ENCODE measurements around the gene DOK4. TPM values are rescaled to one million over a fixed set of nuclear protein-coding genes. Genes with fewer than 3 reads are reported as not detected.

Gene DOK4
- total and polyA plus RNA-seq, 4 donors = 7.8 to 24.6 (median 18.1) TPM

DNA sequence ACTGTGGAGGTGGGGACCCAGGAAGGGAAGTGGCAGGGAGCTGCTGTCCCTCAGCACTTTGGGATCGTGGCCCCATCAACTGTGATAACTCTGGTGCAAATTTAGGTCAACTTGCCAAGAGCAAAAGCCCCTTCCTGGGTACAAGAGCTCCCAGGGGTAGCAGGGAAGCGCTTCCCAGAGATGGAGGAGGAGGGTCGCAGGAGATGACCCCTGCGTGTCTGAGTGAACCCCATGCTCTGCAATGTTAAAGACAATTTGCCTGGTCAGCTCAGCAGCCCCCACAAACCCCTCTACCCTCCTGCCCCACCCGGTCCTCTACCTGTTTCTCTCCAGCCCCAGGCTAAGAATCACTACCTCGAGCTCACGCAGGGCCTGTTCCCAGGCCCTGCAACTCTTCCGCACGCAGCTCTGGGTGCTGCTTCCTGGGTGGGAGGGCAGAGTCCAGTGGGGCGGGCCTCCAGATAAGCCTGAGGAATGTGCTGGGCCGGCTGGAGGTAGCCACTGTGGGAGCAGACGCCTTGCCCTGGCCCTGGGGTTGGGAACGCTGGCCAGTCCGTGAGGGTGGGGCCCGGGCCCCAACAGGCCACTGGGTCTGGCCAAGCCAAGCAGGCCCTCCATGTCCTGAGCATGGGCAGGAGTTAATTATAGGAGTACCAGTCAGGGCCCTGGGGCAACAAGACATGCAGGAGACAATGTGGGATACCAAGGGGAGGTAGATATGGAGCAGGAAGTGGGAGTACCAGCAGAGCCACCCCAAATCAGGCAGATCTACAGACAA lies 6.1 kb downstream of the DOK4 start:
- TF ChIP-seq HNF4G (IDR thresholded peaks at IDR 0.05) = peak; percentile 89
- no peak for TF ChIP-seq TAF1 (conservative IDR thresholded peaks at IDR 0.05)
- TF ChIP-seq SP1 (IDR thresholded peaks at IDR 0.05) = peak; percentile 95
- TF ChIP-seq HNF4A (conservative IDR thresholded peaks at IDR 0.05) = peak; percentile 93 to 94
- no peak for TF ChIP-seq FOXA1 (IDR thresholded peaks at IDR 0.05)
- peak; percentile 62 for TF ChIP-seq YY1 (IDR thresholded peaks at IDR 0.05)
- TF ChIP-seq, protein P1, sequence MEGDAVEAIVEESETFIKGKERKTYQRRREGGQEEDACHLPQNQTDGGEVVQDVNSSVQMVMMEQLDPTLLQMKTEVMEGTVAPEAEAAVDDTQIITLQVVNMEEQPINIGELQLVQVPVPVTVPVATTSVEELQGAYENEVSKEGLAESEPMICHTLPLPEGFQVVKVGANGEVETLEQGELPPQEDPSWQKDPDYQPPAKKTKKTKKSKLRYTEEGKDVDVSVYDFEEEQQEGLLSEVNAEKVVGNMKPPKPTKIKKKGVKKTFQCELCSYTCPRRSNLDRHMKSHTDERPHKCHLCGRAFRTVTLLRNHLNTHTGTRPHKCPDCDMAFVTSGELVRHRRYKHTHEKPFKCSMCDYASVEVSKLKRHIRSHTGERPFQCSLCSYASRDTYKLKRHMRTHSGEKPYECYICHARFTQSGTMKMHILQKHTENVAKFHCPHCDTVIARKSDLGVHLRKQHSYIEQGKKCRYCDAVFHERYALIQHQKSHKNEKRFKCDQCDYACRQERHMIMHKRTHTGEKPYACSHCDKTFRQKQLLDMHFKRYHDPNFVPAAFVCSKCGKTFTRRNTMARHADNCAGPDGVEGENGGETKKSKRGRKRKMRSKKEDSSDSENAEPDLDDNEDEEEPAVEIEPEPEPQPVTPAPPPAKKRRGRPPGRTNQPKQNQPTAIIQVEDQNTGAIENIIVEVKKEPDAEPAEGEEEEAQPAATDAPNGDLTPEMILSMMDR (IDR thresholded peaks at IDR 0.05; ENCODE audit: low read depth, low read length, missing input control) = no peak
- TF ChIP-seq, protein P2, sequence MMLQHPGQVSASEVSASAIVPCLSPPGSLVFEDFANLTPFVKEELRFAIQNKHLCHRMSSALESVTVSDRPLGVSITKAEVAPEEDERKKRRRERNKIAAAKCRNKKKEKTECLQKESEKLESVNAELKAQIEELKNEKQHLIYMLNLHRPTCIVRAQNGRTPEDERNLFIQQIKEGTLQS (IDR thresholded peaks at IDR 0.05) = no peak
- TF ChIP-seq, protein P3, sequence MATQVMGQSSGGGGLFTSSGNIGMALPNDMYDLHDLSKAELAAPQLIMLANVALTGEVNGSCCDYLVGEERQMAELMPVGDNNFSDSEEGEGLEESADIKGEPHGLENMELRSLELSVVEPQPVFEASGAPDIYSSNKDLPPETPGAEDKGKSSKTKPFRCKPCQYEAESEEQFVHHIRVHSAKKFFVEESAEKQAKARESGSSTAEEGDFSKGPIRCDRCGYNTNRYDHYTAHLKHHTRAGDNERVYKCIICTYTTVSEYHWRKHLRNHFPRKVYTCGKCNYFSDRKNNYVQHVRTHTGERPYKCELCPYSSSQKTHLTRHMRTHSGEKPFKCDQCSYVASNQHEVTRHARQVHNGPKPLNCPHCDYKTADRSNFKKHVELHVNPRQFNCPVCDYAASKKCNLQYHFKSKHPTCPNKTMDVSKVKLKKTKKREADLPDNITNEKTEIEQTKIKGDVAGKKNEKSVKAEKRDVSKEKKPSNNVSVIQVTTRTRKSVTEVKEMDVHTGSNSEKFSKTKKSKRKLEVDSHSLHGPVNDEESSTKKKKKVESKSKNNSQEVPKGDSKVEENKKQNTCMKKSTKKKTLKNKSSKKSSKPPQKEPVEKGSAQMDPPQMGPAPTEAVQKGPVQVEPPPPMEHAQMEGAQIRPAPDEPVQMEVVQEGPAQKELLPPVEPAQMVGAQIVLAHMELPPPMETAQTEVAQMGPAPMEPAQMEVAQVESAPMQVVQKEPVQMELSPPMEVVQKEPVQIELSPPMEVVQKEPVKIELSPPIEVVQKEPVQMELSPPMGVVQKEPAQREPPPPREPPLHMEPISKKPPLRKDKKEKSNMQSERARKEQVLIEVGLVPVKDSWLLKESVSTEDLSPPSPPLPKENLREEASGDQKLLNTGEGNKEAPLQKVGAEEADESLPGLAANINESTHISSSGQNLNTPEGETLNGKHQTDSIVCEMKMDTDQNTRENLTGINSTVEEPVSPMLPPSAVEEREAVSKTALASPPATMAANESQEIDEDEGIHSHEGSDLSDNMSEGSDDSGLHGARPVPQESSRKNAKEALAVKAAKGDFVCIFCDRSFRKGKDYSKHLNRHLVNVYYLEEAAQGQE (IDR thresholded peaks at IDR 0.05) = peak; percentile 62
- TF ChIP-seq GABPA (IDR thresholded peaks at IDR 0.05 in 1 of 2, conservative IDR thresholded peaks at IDR 0.05 in 1 of 2) = peak in 1 of 2 donors; percentile 9
- TF ChIP-seq NR2F2 (IDR thresholded peaks at IDR 0.05) = peak; percentile 30
- no peak for TF ChIP-seq FOXA2 (IDR thresholded peaks at IDR 0.05)
- no peak for TF ChIP-seq EGR1 (IDR thresholded peaks at IDR 0.05; ENCODE audit: low read depth in 2 of 2)
- TF ChIP-seq, protein P4, sequence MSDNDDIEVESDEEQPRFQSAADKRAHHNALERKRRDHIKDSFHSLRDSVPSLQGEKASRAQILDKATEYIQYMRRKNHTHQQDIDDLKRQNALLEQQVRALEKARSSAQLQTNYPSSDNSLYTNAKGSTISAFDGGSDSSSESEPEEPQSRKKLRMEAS (IDR thresholded peaks at IDR 0.05) = no peak
- TF ChIP-seq, protein P5, sequence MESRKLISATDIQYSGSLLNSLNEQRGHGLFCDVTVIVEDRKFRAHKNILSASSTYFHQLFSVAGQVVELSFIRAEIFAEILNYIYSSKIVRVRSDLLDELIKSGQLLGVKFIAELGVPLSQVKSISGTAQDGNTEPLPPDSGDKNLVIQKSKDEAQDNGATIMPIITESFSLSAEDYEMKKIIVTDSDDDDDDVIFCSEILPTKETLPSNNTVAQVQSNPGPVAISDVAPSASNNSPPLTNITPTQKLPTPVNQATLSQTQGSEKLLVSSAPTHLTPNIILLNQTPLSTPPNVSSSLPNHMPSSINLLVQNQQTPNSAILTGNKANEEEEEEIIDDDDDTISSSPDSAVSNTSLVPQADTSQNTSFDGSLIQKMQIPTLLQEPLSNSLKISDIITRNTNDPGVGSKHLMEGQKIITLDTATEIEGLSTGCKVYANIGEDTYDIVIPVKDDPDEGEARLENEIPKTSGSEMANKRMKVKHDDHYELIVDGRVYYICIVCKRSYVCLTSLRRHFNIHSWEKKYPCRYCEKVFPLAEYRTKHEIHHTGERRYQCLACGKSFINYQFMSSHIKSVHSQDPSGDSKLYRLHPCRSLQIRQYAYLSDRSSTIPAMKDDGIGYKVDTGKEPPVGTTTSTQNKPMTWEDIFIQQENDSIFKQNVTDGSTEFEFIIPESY (IDR thresholded peaks at IDR 0.05) = no peak
- TF ChIP-seq JUND (IDR thresholded peaks at IDR 0.05) = peak in 1 of 2 donors; percentile 51
- peak; percentile 65 to 72 for TF ChIP-seq RXRA (IDR thresholded peaks at IDR 0.05)
- TF ChIP-seq RAD21 (IDR thresholded peaks at IDR 0.05) = peak in 1 of 2 donors; percentile 31
- 27% methylated on average over 15 of the region's 15 CpGs for WGBS
- Histone ChIP-seq H3K9ac (ENCODE audit: low read depth in 1 of 2, low read length in 2 of 2) (peak overlapping the region in 1 of 2 donors; percentile 36), H3K4me3 (ENCODE audit: low read depth in 1 of 3, low read length in 3 of 3) (peak overlapping the region; percentile 11 to 24 (median 22)), H3K36me3 (ENCODE audit: control insufficient read depth in 4 of 4, insufficient read depth in 3 of 4, low read depth in 1 of 4, low read length in 3 of 4) (peaks cover 0 to 2% (median 0%) of the 10 kb centered on the region in 4 donors), H3K9me3 (ENCODE audit: control insufficient read depth in 4 of 4, low read length in 3 of 4) (no peaks in the 10 kb centered on the region), H3K27me3 (ENCODE audit: control insufficient read depth in 4 of 4, insufficient read depth in 4 of 4, low read length in 3 of 4) (no peaks in the 10 kb centered on the region), H3K27ac (ENCODE audit: low read depth in 1 of 2, low read length in 2 of 2) (peak overlapping the region; percentile 27 to 68), H3K4me1 (ENCODE audit: control insufficient read depth in 4 of 4, insufficient read depth in 4 of 4, low read length in 3 of 4) (peaks cover 24 to 52% (median 36%) of the 10 kb centered on the region in 4 donors)
- peak; percentile 54 for DNase-seq (ENCODE audit: low spot score)
